DND-41 (cell line): Measurements from ENCODE around the gene SPI1.

ENCODE experiments used
- ATAC-seq: fragments of 200-7000 bp; cut with Tn5 transposase; 3 replicates; pipeline ENCODE4 v1.9.1; 2021; ENCODE audit warnings: low read depth; ENCODE audit not compliant: insufficient read depth
- DNase-seq: peaks from one replicate; pipeline ENCODE4 v3.0.0-alpha.2; 2020
- H2AFZ ChIP-seq: 2 replicates; pipeline ENCODE4 v1.6.0; 2012; ENCODE audit warnings: low read depth, low read length
- H3K27ac ChIP-seq: 2 replicates; pipeline ENCODE4 v1.5.1; 2012; ENCODE audit warnings: low read length, inconsistent platforms
- H3K27me3 ChIP-seq: fragments of 200-600 bp; sonication (generic); 2 replicates; pipeline ENCODE4 v1.6.0; 2012; ENCODE audit warnings: low read length, mild to moderate bottlenecking, inconsistent platforms; ENCODE audit not compliant: insufficient read depth, poor library complexity
- H3K36me3 ChIP-seq: 2 replicates; pipeline ENCODE4 v1.5.1; 2012; ENCODE audit warnings: low read length, inconsistent platforms; ENCODE audit not compliant: insufficient read depth
- H3K4me1 ChIP-seq: 2 replicates; pipeline ENCODE4 v1.5.1; 2012; ENCODE audit warnings: mild to moderate bottlenecking, low read length; ENCODE audit not compliant: insufficient read depth
- H3K4me2 ChIP-seq: 2 replicates; pipeline ENCODE4 v1.6.0; 2012; ENCODE audit warnings: mild to moderate bottlenecking, moderate library complexity, low read length, inconsistent platforms; ENCODE audit not compliant: insufficient read depth
- H3K4me3 ChIP-seq, 2 experiments: fragments of 200-600 bp in 1 of 2; shearing (Covaris generic) in 1 of 2; 2 replicates each; pipeline ENCODE4 v1.5.1; 2012 to 2016; ENCODE audit warnings: inconsistent platforms in 2 of 2, low read length in 2 of 2, mild to moderate bottlenecking in 2 of 2, low read depth in 1 of 2, moderate library complexity in 1 of 2
- H3K79me2 ChIP-seq: 2 replicates; pipeline ENCODE4 v1.6.0; 2012; ENCODE audit warnings: low read length, inconsistent platforms; ENCODE audit not compliant: insufficient read depth
- H3K9ac ChIP-seq: 2 replicates; pipeline ENCODE4 v1.6.0; 2012; ENCODE audit warnings: low read depth, mild to moderate bottlenecking, inconsistent platforms, low read length, moderate library complexity
- H3K9me3 ChIP-seq: 2 replicates; pipeline ENCODE4 v1.5.1; 2012; ENCODE audit warnings: low read length, moderate library complexity, mild to moderate bottlenecking, inconsistent platforms; ENCODE audit not compliant: insufficient read depth, severe bottlenecking
- H4K20me1 ChIP-seq: 2 replicates; pipeline ENCODE4 v1.6.0; 2012; ENCODE audit warnings: low read length; ENCODE audit not compliant: insufficient read depth
- CTCF ChIP-seq: IDR thresholded peaks from 2 replicates; pipeline ENCODE4 v1.5.1; 2012; ENCODE audit warnings: borderline replicate concordance, low read length, moderate library complexity, mild to moderate bottlenecking; ENCODE audit not compliant: poor library complexity, severe bottlenecking; ENCODE audit errors: extremely low read depth
- EZH2 ChIP-seq: IDR thresholded peaks from 3 replicates; pipeline ENCODE4 v1.6.1; 2012; ENCODE audit warnings: borderline replicate concordance, low read depth, mild to moderate bottlenecking, moderate library complexity, low read length, inconsistent platforms; ENCODE audit not compliant: severe bottlenecking

Gene SPI1

DNA sequence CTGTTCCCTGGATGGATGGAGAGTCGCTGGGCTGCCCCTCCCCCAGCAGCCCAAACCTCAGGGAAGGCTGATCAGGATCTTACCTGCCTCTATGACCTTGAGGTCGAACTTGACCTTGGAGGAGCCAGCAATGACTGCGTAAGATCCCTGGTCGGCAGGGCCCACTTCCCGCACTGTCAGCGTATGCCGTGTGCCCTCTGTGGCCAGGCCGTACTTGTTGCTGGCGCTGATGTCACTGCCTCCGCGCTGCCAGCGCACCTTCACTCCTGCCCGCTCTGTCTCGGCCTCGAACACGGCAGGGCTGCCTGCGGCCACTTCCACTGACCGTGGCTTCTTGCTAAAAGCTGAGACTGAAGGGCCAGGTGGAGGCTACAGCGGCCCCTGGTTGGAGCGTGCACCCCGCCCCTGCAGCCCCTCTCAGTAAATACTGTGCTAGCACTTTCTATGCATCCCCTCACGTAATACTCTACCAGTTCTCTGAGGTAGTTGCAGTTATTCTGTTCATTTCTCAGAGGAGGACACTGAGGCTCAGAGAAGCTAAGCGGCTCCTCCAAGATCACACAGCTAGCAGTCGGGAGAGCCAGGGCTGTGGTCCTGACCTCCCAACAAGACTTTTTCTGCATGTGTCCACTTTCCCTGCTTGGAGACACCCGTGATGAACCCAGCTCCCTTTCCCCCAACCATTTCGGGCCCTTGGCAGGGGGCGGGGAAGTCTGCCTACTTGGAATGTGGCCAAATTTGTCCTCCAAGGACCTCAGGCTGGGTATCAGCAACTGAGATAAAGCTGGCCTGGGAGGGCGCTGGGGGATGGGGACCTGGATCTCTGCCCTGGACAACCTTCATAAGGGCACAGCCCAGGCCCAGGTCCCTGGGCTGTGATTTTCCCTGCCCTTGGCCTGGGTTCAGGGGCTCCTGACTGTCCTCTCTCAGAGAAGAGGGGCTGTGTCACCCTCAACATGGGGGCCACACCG, 26.9 kb downstream of the SPI1 start:
- Histone ChIP-seq H3K79me2 (no peaks in the 10 kb centered on the region), H2AFZ (no peak overlapping the region), H3K4me2 (no peak overlapping the region), H4K20me1 (no peaks in the 10 kb centered on the region), H3K4me3 (no peak overlapping the region), H3K9ac (no peak overlapping the region), H3K27me3 (no peaks in the 10 kb centered on the region), H3K4me1 (no peaks in the 10 kb centered on the region), H3K36me3 (no peaks in the 10 kb centered on the region), H3K27ac (no peak overlapping the region), H3K9me3 (no peaks in the 10 kb centered on the region)
- no peak for TF ChIP-seq EZH2
- no peak for TF ChIP-seq CTCF
- ATAC-seq: no peak
- DNase-seq: no peak

GRCh38 chr11:47350315-47350714, 28.0 kb downstream of the SPI1 start:
- no peaks in the 10 kb centered on the region for H4K20me1 ChIP-seq
- H3K4me3 ChIP-seq: no peak overlapping the region
- no peak for ATAC-seq
- H3K4me1 ChIP-seq: no peaks in the 10 kb centered on the region
- H3K27ac ChIP-seq: no peak overlapping the region
- no peak overlapping the region for H3K4me2 ChIP-seq
- no peak for DNase-seq
- TF ChIP-seq EZH2: no peak
- no peak for TF ChIP-seq CTCF
- no peak overlapping the region for H3K9ac ChIP-seq
- no peaks in the 10 kb centered on the region for H3K9me3 ChIP-seq
- no peaks in the 10 kb centered on the region for H3K36me3 ChIP-seq
- no peaks in the 10 kb centered on the region for H3K79me2 ChIP-seq
- no peaks in the 10 kb centered on the region for H3K27me3 ChIP-seq
- H2AFZ ChIP-seq: no peak overlapping the region

- no peak for TF ChIP-seq EZH2
- TF ChIP-seq CTCF: no peak
- ATAC-seq: no peak
- Histone ChIP-seq H3K4me3 (no peak overlapping the region), H3K9ac (no peak overlapping the region), H3K9me3 (no peaks in the 10 kb centered on the region), H3K79me2 (no peaks in the 10 kb centered on the region), H3K4me1 (no peaks in the 10 kb centered on the region), H3K27me3 (no peaks in the 10 kb centered on the region), H3K4me2 (no peak overlapping the region), H3K27ac (no peak overlapping the region), H4K20me1 (no peaks in the 10 kb centered on the region), H3K36me3 (no peaks in the 10 kb centered on the region), H2AFZ (no peak overlapping the region)
- DNase-seq: no peak
These were observed 28.7 kb downstream of the SPI1 start for GRCh38 chr11:47349521-47350095.
